GM19452 (cell line): Measurements from ENCODE around the gene USP11.
"Not testable (repeated sequence)": the region's sequence is repeated elsewhere in the genome, so short reads cannot be mapped to it uniquely, and the experiment has no call there.

Experiments used
- ATAC-seq: cut with Tn5 transposase; IDR thresholded peaks from one replicate; pipeline ENCODE4 v1.9.1; 2021; ENCODE audit not compliant: unreplicated experiment

USP11 gene

GRCh38 chrX:47244676-47245075, 11.9 kb downstream of the USP11 start:
- no peak for ATAC-seq

- no peak for ATAC-seq
Measured at GRCh38 chrX:47245156-47245555, 12.3 kb downstream of the USP11 start.

GRCh38 chrX:47247206-47247998, 14.6 kb downstream of the USP11 start:
- no peak for ATAC-seq

GRCh38 chrX:47247999-47248320, 15.2 kb downstream of the USP11 start:
- no peak for ATAC-seq

GRCh38 chrX:47248576-47248975, 15.8 kb downstream of the USP11 start:
- no peak for ATAC-seq

GRCh38 chrX:47250017-47250347, 17.2 kb downstream of the USP11 start:
- no peak for ATAC-seq

- ATAC-seq, result not testable (repeated sequence)
Measured at GRCh38 chrX:47257620-47258019, 24.8 kb downstream of the USP11 start.

- ATAC-seq, result no peak
Measured at GRCh38 chrX:47264483-47265173, 31.8 kb downstream of the USP11 start.

GRCh38 chrX:47266643-47267042, 33.8 kb downstream of the USP11 start:
- no peak for ATAC-seq

GRCh38 chrX:47272013-47272408, 39.2 kb downstream of the USP11 start:
- ATAC-seq, result no peak

GRCh38 chrX:47273011-47273730, 40.4 kb downstream of the USP11 start:
- no peak for ATAC-seq

GRCh38 chrX:47278691-47279090, 45.9 kb downstream of the USP11 start:
- ATAC-seq, result no peak

GRCh38 chrX:47283015-47283771, 50.4 kb downstream of the USP11 start:
- ATAC-seq, result no peak

- ATAC-seq, result not testable (repeated sequence)
Measured at GRCh38 chrX:47284616-47285015, 51.8 kb downstream of the USP11 start.

- ATAC-seq, result no peak
Measured at GRCh38 chrX:47285836-47286320, 53.1 kb downstream of the USP11 start.

- ATAC-seq, result no peak
Measured at GRCh38 chrX:47293106-47293505, 60.3 kb downstream of the USP11 start.

GRCh38 chrX:47296766-47297365, 64.1 kb downstream of the USP11 start:
- ATAC-seq, result no peak

GRCh38 chrX:47297874-47298273, 65.1 kb downstream of the USP11 start:
- ATAC-seq, result no peak
